Left renal cortex interstitium (tissue), 4 donors: ENCODE data around the gene NADK2. TPM values are rescaled to one million over a fixed set of nuclear protein-coding genes. Genes with fewer than 3 reads are reported as not detected.

Source experiments
- DNase-seq, 4 donors: peaks; one replicate each; pipeline ENCODE4 v3.0.0-alpha.2; 2013; ENCODE audit warnings: low read depth in 4 of 4, low spot score in 2 of 4, missing footprints in 1 of 4
- polyA plus RNA-seq, 4 donors: library from polyadenylated mRNA; unstranded; fragments of 120-200 nt; gene quantifications; one replicate each; pipeline ENCODE4 v1.2.1, GENCODE V29; 2013; ENCODE audit not compliant: insufficient read length in 4 of 4

Gene NADK2
- polyA plus RNA-seq, 4 donors: 46.3 to 59.8 (median 51.7) TPM

DNA sequence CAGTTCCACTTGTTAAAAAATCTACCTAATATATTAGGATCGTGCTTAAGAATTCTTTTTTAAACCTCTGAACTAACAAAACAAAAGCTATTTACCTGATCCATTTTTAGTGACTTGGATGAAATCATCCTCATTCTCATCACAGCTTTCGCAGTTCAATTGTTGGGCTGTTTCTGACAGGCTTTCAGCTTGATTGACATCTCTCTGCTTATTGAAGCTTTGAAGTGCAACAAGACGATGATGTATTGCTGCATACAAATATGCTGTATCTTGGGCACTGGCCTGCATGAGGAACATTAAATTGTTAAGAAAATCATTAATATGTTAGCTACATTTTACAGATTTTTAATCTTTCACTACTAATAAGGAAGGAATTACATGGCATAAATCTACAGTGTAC, 9.5 kb upstream of the NADK2 start:
- DNase-seq: no peak

GRCh38 chr5:36250427-36250826, 8.7 kb upstream of the NADK2 start:
- DNase-seq: no peak

DNA sequence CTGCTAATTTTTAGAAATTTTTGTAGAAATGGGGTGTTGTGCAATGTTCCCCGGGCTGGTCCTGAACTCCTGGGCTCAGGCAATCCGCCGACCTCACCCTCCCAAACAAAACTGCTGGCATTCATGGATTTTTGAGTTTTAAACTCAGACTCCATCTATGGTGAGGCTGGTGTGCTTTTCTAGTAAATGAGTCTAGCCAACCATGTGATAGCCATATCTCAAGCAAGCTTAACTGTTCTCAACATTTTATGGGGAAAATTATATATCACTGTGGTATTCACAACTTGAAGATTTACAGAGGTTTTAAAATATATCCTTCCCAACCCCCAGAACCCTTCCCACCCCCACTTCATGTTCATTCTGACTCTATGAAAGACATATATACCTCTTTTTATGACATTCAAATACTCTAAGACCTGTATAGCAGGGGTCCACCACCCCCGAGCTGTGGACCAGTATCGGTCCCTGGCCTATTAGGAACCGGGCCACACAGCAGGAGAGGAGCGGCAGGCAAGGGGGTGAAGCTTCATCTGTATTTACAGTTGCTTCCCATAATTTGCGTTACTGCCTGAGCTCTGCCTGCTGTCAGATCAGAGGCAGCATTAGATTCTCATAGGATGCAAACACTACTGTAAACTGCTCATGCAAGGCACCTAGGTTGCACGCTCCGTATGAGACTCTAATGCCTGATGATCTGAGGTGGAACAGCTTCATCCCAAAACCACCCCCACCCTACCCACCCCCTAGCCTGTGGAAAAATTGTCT, 4.5 kb upstream of the NADK2 start:
- no peak for DNase-seq

GRCh38 chr5:36244076-36244475, 2.4 kb upstream of the NADK2 start:
- no peak for DNase-seq

DNA sequence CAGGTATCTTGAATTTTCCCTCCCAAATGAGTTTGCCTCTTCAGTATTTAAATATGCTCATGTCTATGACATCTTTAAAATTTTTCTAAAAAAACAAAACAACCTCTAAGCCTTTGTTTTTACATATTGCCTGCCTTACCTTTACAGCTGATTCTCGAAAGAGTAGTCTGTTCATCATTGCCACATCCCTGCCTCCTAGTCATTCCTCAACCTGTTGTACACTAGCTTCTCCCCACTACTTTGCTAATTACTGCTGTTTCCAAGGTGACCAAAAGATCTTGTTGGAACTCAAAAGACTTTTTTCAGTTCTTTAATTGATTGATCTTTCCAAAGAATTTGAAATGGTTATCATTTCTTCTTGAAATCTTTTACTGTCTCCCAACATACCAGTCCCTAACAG, 1.9 kb upstream of the NADK2 start:
- no peak for DNase-seq

DNA sequence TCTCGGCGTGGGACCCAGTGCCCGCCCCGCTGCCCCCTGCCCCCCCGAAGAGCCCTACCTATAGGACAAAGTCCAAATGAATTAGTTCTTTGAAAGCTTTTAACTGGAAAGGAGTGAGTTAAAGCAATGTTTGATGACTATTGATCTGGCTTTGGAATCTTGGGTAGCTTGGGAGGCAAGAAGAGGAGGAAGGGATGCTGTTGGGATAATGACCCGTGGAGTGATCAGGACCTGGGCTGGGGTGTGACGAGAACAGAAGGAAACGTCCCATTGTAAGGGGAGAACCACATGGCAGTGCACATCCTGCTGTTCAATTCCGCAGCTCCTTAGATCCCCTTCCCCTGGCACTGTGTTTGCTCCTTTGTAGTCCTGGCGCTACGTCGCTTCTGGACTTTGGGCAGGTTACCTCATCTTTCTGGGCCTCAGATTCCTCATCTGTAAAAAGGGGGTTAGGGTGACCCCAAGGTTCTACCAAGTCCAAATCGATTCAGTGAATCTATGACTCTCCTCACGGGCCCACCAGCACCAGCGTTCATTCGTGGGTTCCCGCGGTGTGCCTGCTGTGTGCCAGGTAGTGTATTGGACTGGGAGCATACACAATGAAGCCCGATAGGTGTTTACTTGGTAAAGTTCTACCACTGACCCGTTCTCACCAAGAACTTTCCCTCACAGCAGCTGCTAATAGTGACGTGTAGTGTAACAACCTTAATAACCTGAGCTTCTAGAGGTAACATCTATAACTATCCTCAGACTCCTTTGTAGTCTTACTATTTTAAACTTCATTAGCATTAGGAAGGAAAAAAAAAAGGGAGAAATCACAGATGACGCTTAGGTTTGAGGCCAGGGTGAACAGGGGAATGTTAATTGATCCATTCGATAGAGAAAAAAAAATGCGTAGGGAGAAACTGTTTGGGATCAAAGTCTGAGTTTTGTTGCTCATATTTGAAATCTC, 1.1 kb upstream of the NADK2 start:
- no peak for DNase-seq

DNA sequence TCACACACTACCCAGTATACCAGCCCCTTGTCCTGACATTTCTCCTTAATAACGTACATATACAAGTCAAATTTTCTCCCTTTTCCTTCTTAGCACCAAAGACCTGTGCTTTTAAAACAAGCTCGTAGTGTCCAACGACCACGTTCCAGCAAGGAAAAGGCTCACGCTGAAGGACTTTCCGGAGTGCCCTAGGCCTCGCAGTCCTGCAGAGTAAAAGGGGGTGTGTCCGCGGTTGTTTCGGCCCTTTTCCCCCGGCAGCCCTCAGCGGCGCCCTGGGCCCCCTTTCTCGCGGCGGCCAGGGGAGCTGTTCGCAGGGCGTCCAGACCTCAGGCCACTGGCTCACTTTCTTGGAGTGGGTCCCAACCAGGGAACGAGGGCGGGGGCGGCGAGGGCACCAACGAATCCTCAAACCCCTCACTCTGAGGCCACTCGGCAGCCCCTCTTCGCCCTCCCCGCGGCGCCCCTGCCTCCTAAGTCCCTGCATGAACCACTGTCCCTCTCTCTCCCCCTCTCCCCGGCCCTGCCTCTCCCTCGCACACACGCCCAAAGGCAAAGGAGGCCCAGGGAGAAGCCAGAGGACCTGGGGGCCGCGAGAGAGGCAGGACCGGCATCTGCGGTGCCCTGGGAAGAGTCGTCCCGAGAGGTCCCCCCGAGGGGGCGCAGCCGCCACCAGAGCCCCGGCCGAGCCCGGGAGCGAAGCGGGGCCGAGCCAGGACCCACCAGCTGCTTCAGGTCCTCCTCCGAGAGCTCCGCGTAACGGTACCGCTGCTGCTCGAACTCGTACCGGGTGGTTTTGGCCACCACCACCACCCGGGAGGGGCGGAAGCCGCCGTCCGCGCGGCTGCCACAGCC, 720 bp downstream of the NADK2 start:
- peak in 3 of 4 donors; percentile 48 to 66 (median 53) for DNase-seq

- no peak for DNase-seq
These were observed 2.1 kb downstream of the NADK2 start for GRCh38 chr5:36239370-36240293.

GRCh38 chr5:36238502-36239295, 3.0 kb downstream of the NADK2 start:
- DNase-seq: no peak

GRCh38 chr5:36237751-36238150, 4.0 kb downstream of the NADK2 start:
- no peak for DNase-seq

GRCh38 chr5:36236801-36237200, 4.9 kb downstream of the NADK2 start:
- DNase-seq: no peak

DNA sequence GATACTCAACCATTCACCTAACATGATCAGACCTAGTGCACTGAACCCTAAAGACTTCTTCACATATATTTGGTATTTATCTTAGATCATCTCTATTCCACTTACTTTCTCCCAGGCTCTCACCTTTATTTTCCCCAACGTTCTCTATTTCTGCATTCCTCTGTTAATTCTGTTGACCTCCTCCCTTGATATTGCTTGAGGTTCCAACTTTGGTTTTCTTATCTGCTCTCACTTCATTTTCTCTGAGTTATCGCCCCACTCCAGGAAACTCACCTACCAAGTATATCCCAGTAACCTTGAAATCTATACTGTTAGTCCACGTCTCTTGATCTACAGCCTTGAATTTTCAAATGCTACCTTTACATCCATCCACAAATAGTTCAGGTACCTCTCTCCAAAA, 9.2 kb downstream of the NADK2 start:
- no peak for DNase-seq

GRCh38 chr5:36230151-36230790, 11.5 kb downstream of the NADK2 start:
- DNase-seq: no peak

DNA sequence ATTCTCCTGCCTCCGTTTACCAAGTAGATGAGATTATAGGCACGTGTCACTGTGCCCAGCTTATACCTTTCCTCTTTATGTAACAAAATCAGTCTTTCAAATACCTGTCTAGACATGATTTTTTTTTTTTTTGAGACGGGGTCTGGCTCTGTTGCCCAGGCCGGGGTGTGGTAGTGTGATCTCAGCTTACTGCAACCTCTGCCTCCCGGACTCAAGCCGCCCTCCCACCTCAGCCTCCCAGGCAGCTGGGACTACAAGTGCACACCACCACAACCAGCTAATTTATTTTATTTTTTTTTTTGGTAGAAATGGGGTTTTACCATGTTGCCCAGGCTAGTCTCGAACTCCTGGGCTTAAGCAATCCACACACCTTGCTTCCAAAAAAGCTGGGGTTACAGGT, 13.2 kb downstream of the NADK2 start:
- no peak for DNase-seq

- no peak for DNase-seq
These were observed 14.7 kb downstream of the NADK2 start for GRCh38 chr5:36227046-36227445.

DNA sequence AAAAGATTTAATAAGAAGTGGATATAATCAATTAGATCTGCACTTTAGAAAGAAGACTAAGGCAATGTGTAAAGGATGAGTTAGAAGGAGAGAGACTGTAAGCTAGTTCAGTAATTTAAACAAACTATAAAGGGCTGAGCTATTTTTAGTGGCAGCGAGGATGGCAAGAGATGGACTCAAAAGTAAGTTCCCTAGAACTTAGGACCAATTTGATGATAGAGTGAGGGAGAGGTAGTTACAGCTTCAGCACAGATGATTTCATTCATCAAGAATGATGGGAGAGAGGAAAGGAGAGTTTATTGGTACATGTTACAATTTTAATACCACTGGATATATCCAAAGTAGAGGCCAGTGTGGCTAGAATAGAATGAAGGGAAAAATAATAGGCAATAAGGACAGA, 19.1 kb downstream of the NADK2 start:
- no peak for DNase-seq

GRCh38 chr5:36217988-36218387, 23.7 kb downstream of the NADK2 start:
- DNase-seq: no peak

- no peak for DNase-seq
These were observed 24.2 kb downstream of the NADK2 start for GRCh38 chr5:36217567-36217966.
